IMR-90 (cell line): ENCODE measurements around the gene ELL.

Source experiments
- BHLHE40 ChIP-seq: fragments of 150-350 bp; IDR thresholded peaks from 2 replicates; pipeline ENCODE4 v1.6.1; 2016; ENCODE audit warnings: mild to moderate bottlenecking, low read depth, low read length
- CEBPB ChIP-seq: IDR thresholded peaks from 2 replicates; pipeline ENCODE4 v1.6.1; 2012; ENCODE audit warnings: low read depth, low read length, improper control_type of control experiment
- CTCF ChIP-seq: conservative IDR thresholded peaks from 2 replicates; pipeline ENCODE4 v1.5.1; 2012; ENCODE audit warnings: mild to moderate bottlenecking, low read depth, low read length, improper control_type of control experiment
- FOS ChIP-seq: fragments of 150-350 bp; IDR thresholded peaks from 2 replicates; pipeline ENCODE4 v1.6.1; 2016; ENCODE audit warnings: low read depth, low read length
- MXI1 ChIP-seq: IDR thresholded peaks from 2 replicates; pipeline ENCODE4 v1.6.1; 2012; ENCODE audit warnings: low read depth, mild to moderate bottlenecking, low read length, moderate library complexity, borderline replicate concordance
- POLR2A ChIP-seq: IDR thresholded peaks from 2 replicates; pipeline ENCODE4 v1.6.1; 2012; ENCODE audit warnings: mild to moderate bottlenecking, low read depth, low read length
- RAD21 ChIP-seq: IDR thresholded peaks from 2 replicates; pipeline ENCODE4 v1.6.1; 2012; ENCODE audit warnings: low read length, improper control_type of control experiment
- RFX5 ChIP-seq: IDR thresholded peaks from 2 replicates; pipeline ENCODE4 v1.8.0; 2012; ENCODE audit warnings: low read depth, mild to moderate bottlenecking, low read length, moderate library complexity
- USF2 ChIP-seq: fragments of 150-350 bp; IDR thresholded peaks from 2 replicates; pipeline ENCODE4 v1.6.1; 2017; ENCODE audit warnings: mild to moderate bottlenecking, antibody characterized with exemption, low read length, low read depth

GRCh38 chr19:18514800-18515682 is 6.8 kb downstream of the ELL start:
- TF ChIP-seq POLR2A: 0 out of 2 replicates have a peak, but pooled peaks have one; percentile 6
- TF ChIP-seq FOS: peak; percentile 37
- no peak for TF ChIP-seq CTCF
- peak; percentile 91 for TF ChIP-seq CEBPB
- no peak for TF ChIP-seq MXI1
- TF ChIP-seq BHLHE40: peak; percentile 30; the same call in 1 of the 2 replicates
- TF ChIP-seq USF2: no peak; the same call in 1 of the 2 replicates
- TF ChIP-seq RFX5: no peak
- no peak for TF ChIP-seq RAD21
